GM12878 (cell line): Measurements from ENCODE around the gene MCMBP. TPM values are rescaled to one million over a fixed set of nuclear protein-coding genes. Genes with fewer than 3 reads are reported as not detected.
A peak's percentile ranks its signal among the peaks of the same experiment; 100 is the strongest.

Experiments used
- ATAC-seq: fragments of 200-7000 bp; cut with Tn5 transposase; 3 replicates; pipeline ENCODE4 v1.9.1; 2020; ENCODE audit warnings: mild to moderate bottlenecking, moderate library complexity
- BruUV-seq: library from RNA; stranded (reverse); fragments of 400-500 nt; replicated peaks from 2 replicates; lab custom pipeline; 2021; lab: Mats Ljungman, UMichigan
- CTCF ChIA-PET: fragments of 300-600 bp; sonication (Branson Sonifier 250); formaldehyde crosslinking; extraction: SDS; loops from one replicate; lab custom pipeline; 2021; ENCODE audit warnings: inconsistent platforms; lab: Yijun Ruan, JAX
- POLR2A ChIA-PET: fragments of 350-600 bp; formaldehyde crosslinking; extraction: SDS; loops from one replicate; lab custom pipeline; 2021; ENCODE audit warnings: inconsistent platforms; lab: Charles Lee
- RAD21 ChIA-PET: fragments of 300-600 bp; sonication (Branson Sonifier 250); formaldehyde crosslinking; loops from one replicate; lab custom pipeline; 2023; ENCODE audit warnings: antibody characterized with exemption; ENCODE audit not compliant: unreplicated experiment; lab: Charles Lee
- SMC1A ChIA-PET: fragments of 300-600 bp; sonication (Branson Sonifier 250); formaldehyde crosslinking; loops from one replicate; lab custom pipeline; 2023; ENCODE audit not compliant: unreplicated experiment, uncharacterized antibody; lab: Charles Lee
- DNase-seq: peaks from one replicate; pipeline ENCODE4 v3.0.0-alpha.2; 2011; ENCODE audit warnings: low read depth, low spot score
- FAIRE-seq: peaks from 3 replicates; lab custom pipeline; 2011; peaks lifted over from hg19 to GRCh38; lab: Jason Lieb, UNC
- H2AFZ ChIP-seq: 2 replicates; pipeline ENCODE4 v1.6.0; 2011; ENCODE audit warnings: low read depth, low read length, control low read depth; ENCODE audit not compliant: control insufficient read depth
- H3K27ac ChIP-seq: 2 replicates; pipeline ENCODE4 v1.5.1; 2011; ENCODE audit warnings: control low read depth; ENCODE audit not compliant: control insufficient read depth, insufficient read depth
- H3K27me3 ChIP-seq, 2 experiments: replicated peaks in 1 of 2; 2 replicates each; pipeline versions ENCODE4 v1.6.0 to v1.6.1; 2011; ENCODE audit warnings: low read length in 1 of 2; ENCODE audit not compliant: control insufficient read depth in 2 of 2, insufficient read depth in 2 of 2
- H3K36me3 ChIP-seq, 2 experiments: 2 replicates each; pipeline ENCODE4 v1.5.1; 2011; ENCODE audit warnings: low read length in 1 of 2; ENCODE audit not compliant: control insufficient read depth in 2 of 2, insufficient read depth in 2 of 2
- H3K4me1 ChIP-seq: 2 replicates; pipeline ENCODE4 v1.6.1; 2011; ENCODE audit warnings: mild to moderate bottlenecking, low read length, moderate library complexity, mixed read lengths; ENCODE audit not compliant: control insufficient read depth, insufficient read depth
- H3K4me2 ChIP-seq: 2 replicates; pipeline ENCODE4 v1.6.0; 2011; ENCODE audit warnings: control low read depth; ENCODE audit not compliant: control insufficient read depth, insufficient read depth
- H3K4me3 ChIP-seq: fragments of 200-600 bp; sonication (generic); 2 replicates; pipeline ENCODE4 v1.5.1; 2016
- H3K79me2 ChIP-seq: 2 replicates; pipeline ENCODE4 v1.6.0; 2011; ENCODE audit warnings: low read length; ENCODE audit not compliant: control insufficient read depth, insufficient read depth
- H3K9ac ChIP-seq: 2 replicates; pipeline ENCODE4 v1.8.0; 2011; ENCODE audit warnings: low read length, control low read depth, mixed read lengths; ENCODE audit not compliant: control insufficient read depth, insufficient read depth
- H3K9me3 ChIP-seq: replicated peaks from 3 replicates; pipeline ENCODE4 v1.5.1; 2011; ENCODE audit warnings: mild to moderate bottlenecking, low read length; ENCODE audit not compliant: control insufficient read depth, insufficient read depth
- H4K20me1 ChIP-seq: 2 replicates; pipeline ENCODE4 v1.6.0; 2011; ENCODE audit not compliant: control insufficient read depth, insufficient read depth
- HDAC2 ChIP-seq: fragments of 200-600 bp; sonication (generic); IDR thresholded peaks from 2 replicates; pipeline ENCODE4 v1.6.1; 2017
- NR2F1 ChIP-seq: fragments of 450-650 bp; conservative IDR thresholded peaks from 2 replicates; pipeline ENCODE4 v1.6.1; 2017; ENCODE audit warnings: mild to moderate bottlenecking
- PML ChIP-seq: IDR thresholded peaks from 2 replicates; pipeline ENCODE4 v1.6.1; 2012; ENCODE audit warnings: low read length, inconsistent platforms
- TAF1 ChIP-seq: IDR thresholded peaks from 2 replicates; pipeline ENCODE4 v1.6.1; 2011; ENCODE audit warnings: mild to moderate bottlenecking, low read depth, low read length, borderline replicate concordance
- YBX1 ChIP-seq: fragments of 450-650 bp; IDR thresholded peaks from 2 replicates; pipeline ENCODE4 v1.6.1; 2016; ENCODE audit warnings: antibody characterized with exemption
- ZNF592 ChIP-seq: fragments of 450-650 bp; IDR thresholded peaks from 2 replicates; pipeline ENCODE4 v1.6.1; 2017; ENCODE audit warnings: mild to moderate bottlenecking, moderate library complexity
- WGBS: methylation state at CpG from one replicate; pipeline ENCODE4 v1.1.6; 2016; ENCODE audit warnings: low lambda C conversion rate; ENCODE audit not compliant: insufficient replicate concordance, insufficient coverage; ENCODE audit errors: missing lambda C conversion rate; 5-methylcytosine and 5-hydroxymethylcytosine counted together
- in situ Hi-C: fragments of 300-500 bp; cut with MboI; formaldehyde crosslinking; loops from 9 replicates; pipeline ENCODE4 v1.14.3; 2018; ENCODE audit warnings: mixed read lengths
- intact Hi-C: fragments of 100-400 bp; cut with micrococcal nuclease; formaldehyde crosslinking; loops from one replicate; pipeline ENCODE4 v1.14.2; 2022; ENCODE audit not compliant: unreplicated experiment
- polyA plus RNA-seq, 11 experiments: library from polyadenylated mRNA; depleted of rRNA in 4 of 11; unstranded in 6 of 11; stranded (reverse) in 5 of 11; fragments of >200 nt; fragmentation: Nextera tagmentation in 4 of 11; fragmentation: Illumina TruSeq in 1 of 11; extraction: Ambion mirVana in 4 of 11; extraction: Trizol in 1 of 11; gene quantifications; 1 replicate in 1 of 11; 2 replicates in 10 of 11; pipeline versions ENCODE4 v1.2.1 to v1.2.3, GENCODE V29; 2011 to 2016; ENCODE audit warnings: inconsistent platforms in 2 of 11, missing spikeins in 2 of 11, low read depth in 1 of 11
- total RNA-seq, 4 experiments: library from RNA; depleted of rRNA in 3 of 4; stranded (reverse); fragments of >200 nt in 3 of 4; fragmentation: Illumina TruSeq in 1 of 4; extraction: Trizol in 1 of 4; gene quantifications; 2 replicates each; pipeline versions ENCODE4 v1.2.1 to v1.2.3, GENCODE V29; 2013 to 2021

Gene MCMBP
- total and polyA plus RNA-seq, 10 of the 15 experiments (the other 5 are each of a cell fraction or from before 2014, with no cell fraction given) = 7.6 to 93.1 (median 75.7) TPM

DNA sequence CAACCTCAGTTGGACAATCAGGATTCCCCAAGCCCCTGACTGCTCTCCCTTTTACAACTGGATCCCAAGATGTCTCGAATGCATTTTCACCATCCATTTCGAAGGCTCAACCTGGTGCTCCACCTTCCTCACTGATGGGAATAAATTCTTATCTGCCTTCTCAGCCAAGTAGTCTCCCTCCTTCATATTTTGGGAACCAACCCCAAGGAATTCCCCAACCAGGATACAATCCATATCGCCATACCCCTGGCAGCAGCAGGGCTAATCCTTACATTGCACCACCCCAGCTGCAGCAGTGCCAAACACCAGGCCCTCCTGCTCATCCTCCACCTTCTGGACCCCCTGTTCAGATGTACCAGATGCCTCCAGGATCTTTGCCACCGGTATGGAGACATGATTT, 25.9 kb upstream of the MCMBP start:
- Histone ChIP-seq H3K4me2 (no peak overlapping the region), H3K79me2 (peaks cover 57% of the 10 kb centered on the region), H2AFZ (no peak overlapping the region), H3K9me3 (no peaks in the 10 kb centered on the region), H3K36me3 (peaks cover 0 to 12% of the 10 kb centered on the region in 2 experiments; a peak in 2 of 4 replicates), H3K27me3 (no peaks in the 10 kb centered on the region), H3K4me1 (no peaks in the 10 kb centered on the region), H3K4me3 (peak overlapping the region; percentile 29), H3K9ac (no peak overlapping the region), H3K27ac (no peak overlapping the region), H4K20me1 (peaks cover 4% of the 10 kb centered on the region; the same call in 1 of the 2 replicates)
- no peak for DNase-seq
- CTCF ChIA-PET = interaction anchor here (0.9 kb wide), 2 partner anchors 26 to 148 kb away, joined by 3 to 5 read pairs; partner anchors contain the start of gene MCMBP
- in situ Hi-C loops = no loop called here
- FAIRE-seq = peak; percentile 77
- no TSS peak for BruUV-seq
- ATAC-seq = no peak
- 99% methylated on average over 4 of the region's 4 CpGs for WGBS
- POLR2A ChIA-PET = no interaction called here
- TF ChIP-seq ZNF592 (no peak), HDAC2 (no peak), TAF1 (no peak), NR2F1 (no peak), PML (no peak), YBX1 (no peak)
- intact Hi-C loops = no loop called here
- RAD21 ChIA-PET = no interaction called here
- SMC1A ChIA-PET = no interaction called here
